B cell (primary cell): Measurements from ENCODE around the gene DGCR8. TPM values are rescaled to one million over a fixed set of nuclear protein-coding genes. Genes with fewer than 3 reads are reported as not detected.

Source experiments
- ATAC-seq: fragments of 200-7000 bp; cut with Tn5 transposase; one replicate; pipeline ENCODE4 v1.10.0; 2021; ENCODE audit warnings: low read depth, mild to moderate bottlenecking, moderate number of reproducible peaks, moderate library complexity
- CTCF ChIA-PET: fragments of 350-600 bp; sonication (Branson Sonifier 250); formaldehyde crosslinking; loops from one replicate; lab custom pipeline; 2021; ENCODE audit warnings: antibody characterized with exemption, inconsistent platforms; lab: Charles Lee
- POLR2A ChIA-PET: fragments of 350-600 bp; sonication (Branson Sonifier 250); formaldehyde crosslinking; loops from one replicate; lab custom pipeline; 2021; ENCODE audit warnings: antibody characterized with exemption; lab: Charles Lee
- DNase-seq: peaks from one replicate; pipeline ENCODE4 v3.0.0; 2013
- H2AFZ ChIP-seq: 2 replicates; pipeline ENCODE4 v1.6.1; 2012; ENCODE audit warnings: mild to moderate bottlenecking, low read depth, low read length; ENCODE audit not compliant: insufficient read depth, poor library complexity, severe bottlenecking
- H3K27ac ChIP-seq, 2 donors: 1 replicate in 1 of 2; 2 replicates in 1 of 2; pipeline ENCODE4 v1.5.1; 2012 to 2013; ENCODE audit warnings: low read length in 2 of 2, mild to moderate bottlenecking in 2 of 2, moderate library complexity in 1 of 2
- H3K27me3 ChIP-seq, 4 experiments: fragments of 200-600 bp in 1 of 4; sonication (generic) in 1 of 4; replicated peaks in 1 of 4; 1 replicate in 2 of 4; 2 replicates in 2 of 4; pipeline versions ENCODE4 v1.6.1 to v1.7.0; 2013 to 2016; ENCODE audit warnings: low read length in 3 of 4, mild to moderate bottlenecking in 2 of 4, mixed read lengths in 1 of 4, moderate library complexity in 1 of 4; ENCODE audit not compliant: insufficient read depth in 4 of 4, control insufficient read depth in 3 of 4; ENCODE audit errors: control extremely low read depth in 1 of 4
- H3K36me3 ChIP-seq, 2 experiments: replicated peaks in 1 of 2; 1 replicate in 1 of 2; 2 replicates in 1 of 2; pipeline versions ENCODE4 v1.6.1 to v1.7.1; 2013; ENCODE audit warnings: low read length in 1 of 2; ENCODE audit not compliant: insufficient read depth in 2 of 2, control insufficient read depth in 1 of 2; ENCODE audit errors: control extremely low read depth in 1 of 2, extremely low read depth in 1 of 2
- H3K4me1 ChIP-seq, 2 donors: fragments of 200-600 bp in 1 of 2; sonication (generic) in 1 of 2; 1 replicate in 1 of 2; 2 replicates in 1 of 2; pipeline versions ENCODE4 v1.5.1 to v1.6.1; 2013 to 2017; ENCODE audit warnings: low read length in 2 of 2; ENCODE audit not compliant: control insufficient read depth in 2 of 2, insufficient read depth in 2 of 2
- H3K4me2 ChIP-seq: replicated peaks from 2 replicates; pipeline ENCODE3; 2012; ENCODE audit warnings: mild to moderate bottlenecking, low read depth, low read length; ENCODE audit not compliant: poor library complexity, severe bottlenecking
- H3K4me3 ChIP-seq, 5 experiments: fragments of 200-600 bp in 1 of 5; sonication (generic) in 1 of 5; 1 replicate in 3 of 5; 2 replicates in 2 of 5; pipeline versions ENCODE4 v1.5.1 to v1.7.0; 2011 to 2016; ENCODE audit warnings: low read length in 4 of 5, mild to moderate bottlenecking in 4 of 5, low read depth in 2 of 5, control low read depth in 1 of 5, moderate library complexity in 1 of 5; ENCODE audit not compliant: insufficient read depth in 1 of 5; ENCODE audit errors: control extremely low read depth in 1 of 5, extremely low read depth in 1 of 5
- H3K79me2 ChIP-seq: fragments of 200-600 bp; sonication (generic); one replicate; pipeline ENCODE4 v1.6.0; 2016; ENCODE audit warnings: low read length; ENCODE audit not compliant: control insufficient read depth, insufficient read depth
- H3K9ac ChIP-seq: fragments of 200-600 bp; sonication (generic); 2 replicates; pipeline ENCODE4 v1.6.1; 2017; ENCODE audit warnings: mild to moderate bottlenecking, low read length, moderate library complexity
- H3K9me3 ChIP-seq, 3 donors: one replicate each; pipeline versions ENCODE4 v1.6.1 to v1.7.1; 2013; ENCODE audit warnings: low read length in 2 of 3; ENCODE audit not compliant: control insufficient read depth in 2 of 3, insufficient read depth in 1 of 3; ENCODE audit errors: control extremely low read depth in 1 of 3
- H4K20me1 ChIP-seq: 2 replicates; pipeline ENCODE4 v1.6.0; 2012; ENCODE audit warnings: mild to moderate bottlenecking, low read length; ENCODE audit not compliant: insufficient read depth, control insufficient read depth, poor library complexity, severe bottlenecking
- H3K27ac Mint-ChIP-seq: one replicate; pipeline ENCODE4 v1.8.0; 2021; ENCODE audit warnings: mixed read lengths
- H3K27me3 Mint-ChIP-seq: one replicate; pipeline ENCODE4 v1.8.0; 2021; ENCODE audit warnings: mixed read lengths
- H3K4me1 Mint-ChIP-seq: one replicate; pipeline ENCODE4 v1.8.0; 2021; ENCODE audit warnings: mixed read lengths
- H3K4me3 Mint-ChIP-seq: one replicate; pipeline ENCODE4 v1.8.0; 2021; ENCODE audit warnings: mixed read lengths
- H3K9me3 Mint-ChIP-seq: one replicate; pipeline ENCODE4 v1.8.0; 2022; ENCODE audit warnings: mixed read lengths; ENCODE audit not compliant: insufficient read depth
- CTCF ChIP-seq: fragments of 200-600 bp; IDR thresholded peaks from one replicate; pipeline ENCODE4 v1.8.0; 2022; ENCODE audit warnings: antibody characterized with exemption, mild to moderate bottlenecking
- EZH2 ChIP-seq: IDR thresholded peaks from 2 replicates; pipeline ENCODE4 v1.6.1; 2012; ENCODE audit warnings: borderline replicate concordance, low read depth, mild to moderate bottlenecking, moderate library complexity, low read length; ENCODE audit not compliant: insufficient read depth, poor library complexity, severe bottlenecking
- WGBS: methylation state at CpG from one replicate; pipeline ENCODE4 v1.1.5; 2013; ENCODE audit warnings: missing lambda C conversion rate; ENCODE audit not compliant: insufficient coverage; 5-methylcytosine and 5-hydroxymethylcytosine counted together
- intact Hi-C: fragments of 100-400 bp; cut with micrococcal nuclease; formaldehyde crosslinking; loops from one replicate; pipeline ENCODE4 v1.10.0; 2022
- polyA plus RNA-seq: library from polyadenylated mRNA; depleted of rRNA; stranded (reverse); fragments of >200 nt; gene quantifications from 2 replicates; pipeline ENCODE4 v1.2.3, GENCODE V29; 2012
- total RNA-seq, 2 donors: library from RNA; stranded (reverse); fragments of 120-200 nt in 1 of 2; gene quantifications; 1 replicate in 1 of 2; 2 replicates in 1 of 2; pipeline versions ENCODE4 v1.2.3 to v1.2.4, GENCODE V29; 2013 to 2022

The DGCR8 gene
- total and polyA plus RNA-seq, 2 donors (not counting 1 experiment from before 2014, with no cell fraction given), result 19.6 to 43.2 TPM

- Mint-ChIP-seq H3K4me1 (peaks cover 22% of the 10 kb centered on the region), H3K27ac (peak overlapping the region; percentile 63), H3K4me3 (peak overlapping the region; percentile 70), H3K27me3 (no peaks in the 10 kb centered on the region), H3K9me3 (no peaks in the 10 kb centered on the region)
- peak overlapping the region; percentile 79 for H2AFZ ChIP-seq
- H3K27me3 ChIP-seq, result no peaks in the 10 kb centered on the region
- peak overlapping the region; percentile 82 for H3K4me2 ChIP-seq
- peak overlapping the region; percentile 71 for H3K9ac ChIP-seq
- ChIA-PET POLR2A (no interaction called here), CTCF (interaction anchor here (1.6 to 2.1 kb wide), 3 partner anchors 12 to 162 kb away, joined by 5 to 10 read pairs (median 10); no protein-coding TSS in a partner anchor)
- peaks cover 31% of the 10 kb centered on the region for H4K20me1 ChIP-seq
- peaks cover 12 to 31% of the 10 kb centered on the region in 2 donors for H3K4me1 ChIP-seq
- intact Hi-C loops, result loop anchor here (5.0 kb wide), 2 partner anchors 158 to 377 kb away; partner anchors contain the start of gene MED15
- H3K27ac ChIP-seq, result peak overlapping the region in 1 of 2 donors; percentile 79
- peaks cover 33% of the 10 kb centered on the region for H3K79me2 ChIP-seq
- H3K36me3 ChIP-seq, result peaks cover 0 to 11% of the 10 kb centered on the region in 2 experiments
- 65% methylated on average over 3 of the region's 3 CpGs for WGBS
- ATAC-seq (no peak), DNase-seq (peak; percentile 41)
- no peaks in the 10 kb centered on the region for H3K9me3 ChIP-seq
- TF ChIP-seq CTCF (no peak), EZH2 (no peak)
- peak overlapping the region in 1 of 5 experiments; percentile 87 for H3K4me3 ChIP-seq
Observed at GRCh38 chr22:20130319-20130718, 50.3 kb downstream of the DGCR8 start.
